Measurements from ENCODE around the gene BICC1. TPM values are rescaled to one million over a fixed set of nuclear protein-coding genes. Genes with fewer than 3 reads are reported as not detected.

The BICC1 gene
- total RNA-seq, 1 donor from 2014 or later = 0.41 TPM

DNA sequence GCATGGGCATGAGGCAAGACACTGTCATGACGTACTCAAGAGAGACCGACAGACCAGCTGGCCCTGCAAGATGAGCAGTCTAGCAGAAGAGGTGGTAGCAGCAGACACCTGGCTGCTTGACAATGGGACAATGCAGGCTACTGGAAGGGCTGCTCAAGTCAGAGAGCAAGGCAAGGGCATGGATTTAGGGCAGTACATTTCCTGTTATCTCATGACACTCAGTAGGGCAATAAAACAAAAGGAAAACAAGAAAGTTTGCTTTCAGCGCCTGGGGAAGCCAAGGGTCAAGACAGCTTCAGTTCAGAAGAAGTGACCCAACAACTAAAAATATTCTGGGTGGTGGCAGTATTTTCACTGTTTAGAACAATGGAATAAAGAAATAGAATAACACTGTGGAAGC lies 332.0 kb downstream of the BICC1 start:
- H3K27ac Mint-ChIP-seq = no peak overlapping the region
- H3K36me3 Mint-ChIP-seq = no peaks in the 10 kb centered on the region
- no peak overlapping the region for H2AFZ ChIP-seq (replicated peaks)
- H3K4me1 ChIP-seq = no peaks in the 10 kb centered on the region
- no peaks in the 10 kb centered on the region for H3K9me3 ChIP-seq (ENCODE audit: low read depth)
- no peaks in the 10 kb centered on the region for H3K79me2 ChIP-seq (ENCODE audit: low read depth)
- H3K4me2 ChIP-seq = no peak overlapping the region
- peaks cover 11% of the 10 kb centered on the region for H3K27me3 Mint-ChIP-seq (ENCODE audit: insufficient read depth, low read depth)
- H3K27me3 ChIP-seq = no peaks in the 10 kb centered on the region
- no peaks in the 10 kb centered on the region for H4K20me1 ChIP-seq (ENCODE audit: low read depth)
- H3K4me1 Mint-ChIP-seq = no peaks in the 10 kb centered on the region
- H3K9ac ChIP-seq = no peak overlapping the region
- H3K27ac ChIP-seq = no peak overlapping the region
- no peak for DNase-seq (ENCODE audit: low spot score)
- H3K4me3 ChIP-seq = no peak overlapping the region
- no peaks in the 10 kb centered on the region for H3F3A ChIP-seq (ENCODE audit: low read depth)
- H3K4me3 Mint-ChIP-seq = no peak overlapping the region
- H3K9me3 Mint-ChIP-seq = no peaks in the 10 kb centered on the region
- H3K36me3 ChIP-seq = no peaks in the 10 kb centered on the region
- no peak for TF ChIP-seq EZH2phosphoT487 (IDR thresholded peaks at IDR 0.05)
- TF ChIP-seq EZH2 (IDR thresholded peaks at IDR 0.05) = no peak
- TF ChIP-seq, protein P1, sequence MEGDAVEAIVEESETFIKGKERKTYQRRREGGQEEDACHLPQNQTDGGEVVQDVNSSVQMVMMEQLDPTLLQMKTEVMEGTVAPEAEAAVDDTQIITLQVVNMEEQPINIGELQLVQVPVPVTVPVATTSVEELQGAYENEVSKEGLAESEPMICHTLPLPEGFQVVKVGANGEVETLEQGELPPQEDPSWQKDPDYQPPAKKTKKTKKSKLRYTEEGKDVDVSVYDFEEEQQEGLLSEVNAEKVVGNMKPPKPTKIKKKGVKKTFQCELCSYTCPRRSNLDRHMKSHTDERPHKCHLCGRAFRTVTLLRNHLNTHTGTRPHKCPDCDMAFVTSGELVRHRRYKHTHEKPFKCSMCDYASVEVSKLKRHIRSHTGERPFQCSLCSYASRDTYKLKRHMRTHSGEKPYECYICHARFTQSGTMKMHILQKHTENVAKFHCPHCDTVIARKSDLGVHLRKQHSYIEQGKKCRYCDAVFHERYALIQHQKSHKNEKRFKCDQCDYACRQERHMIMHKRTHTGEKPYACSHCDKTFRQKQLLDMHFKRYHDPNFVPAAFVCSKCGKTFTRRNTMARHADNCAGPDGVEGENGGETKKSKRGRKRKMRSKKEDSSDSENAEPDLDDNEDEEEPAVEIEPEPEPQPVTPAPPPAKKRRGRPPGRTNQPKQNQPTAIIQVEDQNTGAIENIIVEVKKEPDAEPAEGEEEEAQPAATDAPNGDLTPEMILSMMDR (IDR thresholded peaks at IDR 0.05) = no peak

DNA sequence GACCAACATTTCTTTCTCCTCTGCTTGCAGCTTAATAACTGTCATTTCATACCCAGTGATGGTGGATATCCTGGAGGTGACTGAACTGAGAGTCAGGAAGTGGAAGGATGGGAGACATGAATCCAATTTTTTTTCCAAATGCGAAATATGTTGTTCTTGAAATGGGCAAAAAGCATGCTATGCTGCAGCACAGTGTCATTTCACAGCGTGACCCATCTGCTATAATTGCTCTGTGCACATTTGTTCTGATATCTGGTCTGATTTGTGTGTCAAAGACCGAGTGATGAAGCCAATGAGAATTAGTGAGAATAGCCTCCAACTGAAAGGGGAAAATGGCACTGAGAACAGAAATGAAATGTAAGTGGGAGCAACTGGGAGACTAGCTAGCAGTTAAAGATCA lies 334.2 kb downstream of the BICC1 start:
- H3K79me2 ChIP-seq (ENCODE audit: low read depth) = no peaks in the 10 kb centered on the region
- peaks cover 7% of the 10 kb centered on the region for H3K4me1 Mint-ChIP-seq
- H3K27ac Mint-ChIP-seq = no peak overlapping the region
- H3K36me3 ChIP-seq = no peaks in the 10 kb centered on the region
- no peaks in the 10 kb centered on the region for H3K9me3 Mint-ChIP-seq
- TF ChIP-seq EZH2 (IDR thresholded peaks at IDR 0.05) (no peak), EZH2phosphoT487 (IDR thresholded peaks at IDR 0.05) (no peak)
- TF ChIP-seq, protein P1 (IDR thresholded peaks at IDR 0.05) = no peak
- H3K27ac ChIP-seq = no peak overlapping the region
- peaks cover 9% of the 10 kb centered on the region for H3K4me1 ChIP-seq
- peaks cover 11% of the 10 kb centered on the region for H3K27me3 Mint-ChIP-seq (ENCODE audit: insufficient read depth, low read depth)
- no peak overlapping the region for H3K4me3 ChIP-seq
- H3K27me3 ChIP-seq = no peaks in the 10 kb centered on the region
- H4K20me1 ChIP-seq (ENCODE audit: low read depth) = no peaks in the 10 kb centered on the region
- no peaks in the 10 kb centered on the region for H3K9me3 ChIP-seq (ENCODE audit: low read depth)
- H3K36me3 Mint-ChIP-seq = no peaks in the 10 kb centered on the region
- H3K4me3 Mint-ChIP-seq = no peak overlapping the region
- no peak overlapping the region for H3K4me2 ChIP-seq
- no peak overlapping the region for H2AFZ ChIP-seq (replicated peaks)
- H3K9ac ChIP-seq = no peak overlapping the region
- H3F3A ChIP-seq (ENCODE audit: low read depth) = no peaks in the 10 kb centered on the region
- DNase-seq (ENCODE audit: low spot score) = no peak

DNA sequence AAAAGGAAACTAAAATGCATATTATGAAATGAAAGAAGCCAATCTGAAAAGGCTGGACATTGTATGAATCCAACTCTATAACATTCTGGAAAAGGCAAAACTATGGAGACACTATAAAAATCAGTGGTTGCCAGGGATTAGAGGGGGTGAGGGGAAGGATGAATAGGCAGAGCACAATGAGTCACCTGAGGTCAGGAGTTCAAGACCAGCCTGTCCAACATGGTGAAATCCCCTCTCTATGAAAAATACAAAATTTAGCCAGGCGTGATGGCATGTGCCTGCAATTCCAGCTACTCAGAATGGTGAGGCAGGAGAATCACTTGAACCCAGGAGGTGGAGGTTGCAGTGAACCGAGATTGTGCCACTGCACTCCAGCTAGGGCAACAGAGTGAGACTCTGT lies 338.9 kb downstream of the BICC1 start:
- Mint-ChIP-seq H3K36me3 (no peaks in the 10 kb centered on the region), H3K4me3 (no peak overlapping the region), H3K9me3 (no peaks in the 10 kb centered on the region), H3K4me1 (peaks cover 7% of the 10 kb centered on the region), H3K27ac (no peak overlapping the region), H3K27me3 (ENCODE audit: insufficient read depth, low read depth) (peaks cover 3% of the 10 kb centered on the region)
- Histone ChIP-seq H3K27me3 (no peaks in the 10 kb centered on the region), H2AFZ (replicated peaks) (no peak overlapping the region), H3K9me3 (ENCODE audit: low read depth) (no peaks in the 10 kb centered on the region), H3K4me1 (peaks cover 9% of the 10 kb centered on the region), H3K36me3 (no peaks in the 10 kb centered on the region), H3F3A (ENCODE audit: low read depth) (no peaks in the 10 kb centered on the region), H4K20me1 (ENCODE audit: low read depth) (no peaks in the 10 kb centered on the region), H3K4me2 (no peak overlapping the region), H3K79me2 (ENCODE audit: low read depth) (no peaks in the 10 kb centered on the region), H3K9ac (no peak overlapping the region), H3K27ac (no peak overlapping the region), H3K4me3 (no peak overlapping the region)
- no peak for DNase-seq (ENCODE audit: low spot score)
- TF ChIP-seq EZH2 (IDR thresholded peaks at IDR 0.05) (no peak), EZH2phosphoT487 (IDR thresholded peaks at IDR 0.05) (no peak)
- TF ChIP-seq, protein P1 (IDR thresholded peaks at IDR 0.05) = no peak
